Subcutaneous adipose tissue (tissue), 4 donors: ENCODE measurements around the gene MCAM. TPM values are rescaled to one million over a fixed set of nuclear protein-coding genes. Genes with fewer than 3 reads are reported as not detected.

Experiments used
- CTCF ChIP-seq: fragments of 450-650 bp; IDR thresholded peaks from one replicate; pipeline ENCODE4 v1.5.1; 2016; ENCODE audit warnings: low read depth, mild to moderate bottlenecking, control low read depth, antibody characterized with exemption, moderate library complexity
- total RNA-seq, 4 donors: library from RNA; depleted of rRNA; stranded (reverse); fragments of >200 nt; gene quantifications; one replicate each; pipeline ENCODE4 v1.1.0, GENCODE V29; 2016

MCAM gene
- total RNA-seq, 4 donors from 2014 or later: 655 to 1,853 (median 1,046) TPM

GRCh38 chr11:119361056-119361787 is 44.3 kb upstream of the MCAM start:
- no peak for TF ChIP-seq CTCF

GRCh38 chr11:119359365-119360214 is 42.7 kb upstream of the MCAM start:
- TF ChIP-seq CTCF: no peak

- TF ChIP-seq CTCF: no peak
These were observed 40.1 kb upstream of the MCAM start for GRCh38 chr11:119357074-119357473.

GRCh38 chr11:119356349-119357031 is 39.6 kb upstream of the MCAM start:
- no peak for TF ChIP-seq CTCF

GRCh38 chr11:119355091-119355843 is 38.3 kb upstream of the MCAM start:
- no peak for TF ChIP-seq CTCF

- TF ChIP-seq CTCF: no peak
These were observed 35.9 kb upstream of the MCAM start for GRCh38 chr11:119352857-119353260.
